ENCODE measurements around the gene FZD8.
A peak's percentile ranks its signal among the peaks of the same experiment; 100 is the strongest.

Gene FZD8

DNA sequence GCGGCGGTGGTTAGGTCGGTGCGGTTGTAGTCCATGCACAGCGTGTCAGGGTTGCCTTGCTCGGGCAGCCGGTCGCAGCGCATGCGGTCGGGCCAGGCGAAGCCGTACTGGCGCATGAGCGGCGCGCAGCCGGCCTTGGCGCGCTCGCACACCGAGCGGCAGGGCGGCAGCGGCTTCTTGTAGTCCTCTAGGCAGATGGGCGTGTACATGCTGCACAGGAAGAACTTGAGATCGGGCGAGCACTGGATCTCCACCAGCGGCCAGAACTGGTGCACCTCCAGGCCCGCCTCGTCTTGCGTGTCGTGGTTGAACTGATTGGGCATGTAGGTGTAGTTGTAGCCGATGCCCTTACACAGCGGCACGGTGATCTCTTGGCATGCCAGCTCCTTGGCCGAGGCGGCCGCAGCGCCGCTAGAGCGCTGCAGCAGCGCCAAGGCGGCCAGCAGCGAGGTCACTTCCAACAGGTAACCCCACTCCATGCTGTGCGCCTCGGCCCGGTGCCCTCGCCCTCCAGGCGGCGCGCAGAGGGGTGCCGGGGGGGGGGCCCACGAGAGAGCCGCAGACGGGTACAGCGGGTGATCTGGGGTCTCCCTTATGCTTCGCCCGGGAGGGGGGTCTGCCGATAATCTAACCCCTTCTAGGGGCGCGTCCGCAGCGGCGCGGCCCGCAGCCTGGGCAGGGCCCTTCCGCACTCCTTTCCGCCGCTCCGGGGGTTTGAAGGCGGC is 983 bp downstream of the FZD8 start:
- peak; percentile 56 for DNase-seq

- DNase-seq = peak; percentile 54
These were observed 1.6 kb downstream of the FZD8 start for GRCh38 chr10:35640474-35640873.

DNA sequence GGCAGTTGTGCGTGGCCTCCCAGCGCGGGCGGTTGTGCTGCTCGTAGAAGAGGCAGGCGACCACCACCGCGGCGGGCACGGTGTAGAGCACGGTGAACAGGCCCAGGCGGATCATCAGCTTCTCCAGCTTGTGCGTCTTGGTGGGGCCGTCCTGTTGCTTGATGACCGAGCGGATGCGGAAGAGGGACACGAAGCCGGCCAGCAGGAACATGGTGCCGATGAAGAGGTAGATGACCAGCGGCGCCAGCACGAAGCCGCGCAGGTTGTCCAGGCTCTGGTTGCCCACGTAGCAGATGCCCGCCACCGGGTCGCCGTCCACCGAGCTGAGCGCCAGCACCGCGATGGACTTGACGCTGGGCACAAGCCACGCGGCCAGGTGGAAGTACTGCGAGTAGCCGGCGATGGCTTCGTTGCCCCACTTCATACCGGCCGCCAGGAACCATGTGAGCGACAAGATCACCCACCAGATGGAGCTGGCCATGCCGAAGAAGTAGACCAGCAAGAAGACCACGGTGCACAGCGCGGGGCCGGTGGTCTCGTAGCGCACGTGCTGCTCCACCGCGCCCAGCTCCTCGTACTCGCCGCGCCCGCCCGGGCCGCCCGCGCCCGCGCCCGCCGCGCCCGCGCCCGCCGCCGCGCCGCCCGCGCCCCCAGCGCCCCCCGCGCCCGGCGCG is 2.2 kb downstream of the FZD8 start:
- DNase-seq = no peak

DNA sequence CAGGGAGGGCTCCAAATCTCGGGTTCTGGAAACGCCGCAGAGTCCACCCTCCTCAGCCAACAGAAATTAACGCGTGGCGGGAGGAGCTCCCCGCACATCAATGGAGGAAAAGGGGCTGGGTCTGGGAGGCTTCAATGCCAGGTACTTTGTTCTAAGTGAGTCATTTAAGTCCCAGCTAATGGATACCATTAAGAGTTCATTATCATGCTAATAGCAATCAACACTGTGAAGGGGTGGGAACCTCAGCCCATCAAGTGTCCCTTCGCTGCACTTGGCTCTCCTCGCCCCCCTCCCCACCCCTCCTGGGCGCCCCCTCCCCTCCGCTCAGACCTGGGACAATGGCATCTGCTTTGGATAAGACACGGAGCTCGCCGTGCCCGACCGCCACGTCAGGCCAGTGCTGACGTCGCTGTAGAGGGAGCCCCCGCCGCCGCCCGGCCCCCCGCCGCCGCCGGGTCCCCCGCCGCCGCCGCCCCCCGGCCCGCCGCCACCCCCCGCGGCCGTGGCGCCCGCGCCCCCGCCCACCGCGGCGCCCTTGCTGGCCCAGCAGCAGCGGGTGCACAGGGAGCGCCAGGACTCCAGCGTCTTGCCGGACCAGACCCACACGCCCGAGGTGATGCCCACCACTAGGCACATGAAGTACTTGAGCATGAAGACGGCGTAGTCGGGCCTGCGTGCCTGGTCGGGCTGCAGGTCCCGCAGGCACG is 2.9 kb downstream of the FZD8 start:
- DNase-seq = no peak

DNA sequence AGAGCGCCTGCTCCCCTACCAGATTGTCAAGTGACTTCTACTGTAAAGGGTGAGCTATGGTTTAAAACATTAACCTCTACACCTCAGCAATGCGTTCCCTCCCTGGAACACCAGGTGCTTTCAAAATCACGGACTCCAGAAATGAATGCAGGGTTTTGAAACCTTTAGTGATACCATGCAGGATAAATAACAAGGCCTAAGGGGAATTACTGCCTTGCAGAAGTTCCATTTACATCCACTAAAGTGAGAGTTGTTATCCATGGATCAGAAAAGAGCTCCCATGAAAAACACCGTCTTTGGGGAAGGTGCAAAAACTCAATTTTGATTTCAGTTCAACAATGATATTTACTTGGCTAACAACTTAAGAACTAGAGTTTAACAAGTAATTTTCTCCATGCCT is 4.0 kb downstream of the FZD8 start:
- no peak for DNase-seq

DNA sequence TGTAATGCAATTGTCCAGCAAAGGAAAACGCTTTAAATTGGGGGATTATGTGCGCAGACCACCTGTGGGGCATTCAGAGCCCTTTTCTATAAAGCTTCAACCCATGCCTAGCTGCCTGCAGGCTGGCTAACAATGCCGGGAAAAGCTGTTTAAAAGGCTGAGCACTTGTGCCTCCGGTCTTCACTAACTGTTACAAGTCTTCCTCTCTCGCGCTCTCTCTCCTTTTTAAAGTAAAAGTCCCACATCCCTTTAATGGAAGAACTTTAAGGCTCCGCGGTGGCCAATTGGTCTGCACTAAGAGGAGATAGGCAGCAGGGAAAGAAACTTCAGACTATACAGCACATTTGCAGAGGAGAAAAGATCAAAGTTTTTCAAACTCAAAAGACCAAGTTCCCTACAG is 4.6 kb downstream of the FZD8 start:
- no peak for DNase-seq

DNA sequence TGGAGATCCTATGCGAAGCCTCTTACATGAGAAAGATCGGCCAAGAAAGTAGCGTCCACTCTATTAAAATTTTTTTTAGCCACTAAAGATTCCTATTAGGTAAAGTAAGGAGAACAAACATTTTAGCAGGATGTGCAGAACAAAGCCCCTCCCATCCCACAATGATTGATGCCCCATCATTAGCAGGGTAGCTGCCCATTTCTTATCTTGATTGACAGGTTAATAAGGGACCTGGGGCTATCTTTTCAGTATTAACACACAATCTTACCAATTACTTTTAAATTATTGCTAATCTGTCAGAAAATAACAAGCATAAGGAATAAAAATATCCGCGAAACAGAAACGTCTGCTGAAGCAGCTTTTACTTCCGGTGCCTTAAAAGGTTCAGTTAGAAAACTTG is 5.1 kb downstream of the FZD8 start:
- DNase-seq = no peak

- DNase-seq = peak; percentile 41
These were observed 6.5 kb downstream of the FZD8 start for GRCh38 chr10:35635576-35635975.

GRCh38 chr10:35633006-35633980 is 8.8 kb downstream of the FZD8 start:
- no peak for DNase-seq

DNA sequence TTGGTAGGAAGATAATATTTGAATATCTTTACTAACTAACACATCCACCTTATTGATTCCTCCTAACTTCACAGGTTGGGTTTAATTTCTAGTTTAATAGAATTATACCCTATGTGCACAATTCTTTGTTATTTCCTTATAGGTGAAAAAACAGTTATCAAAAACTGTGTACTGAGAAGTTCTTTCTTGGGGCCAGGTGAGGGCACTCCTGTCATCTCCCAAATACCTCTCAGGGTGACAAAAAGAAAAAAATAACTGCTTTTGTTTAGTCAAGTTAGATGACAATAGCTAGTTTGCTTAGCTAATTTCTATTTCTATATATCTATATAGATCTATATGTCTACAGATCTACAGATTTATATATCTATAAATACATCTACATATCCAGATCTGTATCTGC is 10.1 kb downstream of the FZD8 start:
- DNase-seq = no peak

- no peak for DNase-seq
These were observed 10.7 kb downstream of the FZD8 start for GRCh38 chr10:35631404-35631803.

GRCh38 chr10:35626971-35627507 is 15.1 kb downstream of the FZD8 start:
- no peak for DNase-seq

GRCh38 chr10:35614312-35614711 is 27.8 kb downstream of the FZD8 start:
- no peak for DNase-seq

- DNase-seq = no peak
These were observed 28.4 kb downstream of the FZD8 start for GRCh38 chr10:35613597-35614226.

DNA sequence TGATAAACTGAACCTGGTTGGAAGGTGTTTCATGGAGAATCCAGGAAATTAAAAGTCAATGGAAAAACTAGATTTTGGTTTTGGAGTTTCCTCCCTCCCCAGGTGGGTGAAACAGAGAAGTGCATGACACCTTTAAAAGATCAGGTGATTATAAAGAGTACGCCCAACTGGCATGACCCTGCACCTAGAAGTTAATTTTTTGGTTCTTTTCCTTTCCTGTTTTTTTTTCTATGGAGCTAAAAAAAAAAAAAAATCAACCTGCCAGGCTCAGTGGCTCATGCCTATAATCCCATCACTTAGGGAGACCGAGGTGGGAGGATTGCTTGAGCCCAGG is 29.0 kb downstream of the FZD8 start:
- no peak for DNase-seq

GRCh38 chr10:35612385-35613106 is 29.6 kb downstream of the FZD8 start:
- no peak for DNase-seq

- DNase-seq = no peak
These were observed 30.3 kb downstream of the FZD8 start for GRCh38 chr10:35611750-35612149.

GRCh38 chr10:35608328-35608672 is 33.8 kb downstream of the FZD8 start:
- DNase-seq = no peak

DNA sequence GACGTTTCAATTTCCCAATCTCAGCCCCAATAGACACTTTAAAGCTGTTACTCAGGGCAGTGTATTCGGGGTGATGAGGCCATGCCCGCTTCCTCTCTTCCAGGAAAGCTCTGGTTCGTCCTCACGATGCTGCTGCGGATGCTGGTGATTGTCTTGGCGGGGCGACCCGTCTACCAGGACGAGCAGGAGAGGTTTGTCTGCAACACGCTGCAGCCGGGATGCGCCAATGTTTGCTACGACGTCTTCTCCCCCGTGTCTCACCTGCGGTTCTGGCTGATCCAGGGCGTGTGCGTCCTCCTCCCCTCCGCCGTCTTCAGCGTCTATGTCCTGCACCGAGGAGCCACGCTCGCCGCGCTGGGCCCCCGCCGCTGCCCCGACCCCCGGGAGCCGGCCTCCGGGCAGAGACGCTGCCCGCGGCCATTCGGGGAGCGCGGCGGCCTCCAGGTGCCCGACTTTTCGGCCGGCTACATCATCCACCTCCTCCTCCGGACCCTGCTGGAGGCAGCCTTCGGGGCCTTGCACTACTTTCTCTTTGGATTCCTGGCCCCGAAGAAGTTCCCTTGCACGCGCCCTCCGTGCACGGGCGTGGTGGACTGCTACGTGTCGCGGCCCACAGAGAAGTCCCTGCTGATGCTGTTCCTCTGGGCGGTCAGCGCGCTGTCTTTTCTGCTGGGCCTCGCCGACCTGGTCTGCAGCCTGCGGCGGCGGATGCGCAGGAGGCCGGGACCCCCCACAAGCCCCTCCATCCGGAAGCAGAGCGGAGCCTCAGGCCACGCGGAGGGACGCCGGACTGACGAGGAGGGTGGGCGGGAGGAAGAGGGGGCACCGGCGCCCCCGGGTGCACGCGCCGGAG is 34.4 kb downstream of the FZD8 start:
- peak; percentile 28 for DNase-seq

DNA sequence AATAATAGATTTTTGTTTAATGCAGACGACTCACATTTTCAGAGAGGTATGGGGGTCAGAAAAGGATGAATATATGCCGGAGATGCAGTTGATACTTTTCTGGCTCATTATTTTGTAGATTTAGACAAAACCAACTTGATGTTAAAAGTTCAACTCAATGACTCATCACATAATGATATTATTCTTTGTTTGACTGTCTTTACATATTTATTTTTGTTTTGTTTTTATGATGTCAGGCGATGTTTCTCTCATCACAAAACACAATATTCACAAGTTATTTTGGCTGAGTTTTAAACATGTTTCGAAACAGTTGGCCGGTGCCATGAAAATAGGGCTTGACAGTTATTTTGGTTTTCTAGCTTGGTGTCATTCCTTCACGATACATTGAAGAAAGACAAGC is 35.7 kb downstream of the FZD8 start:
- DNase-seq = no peak

GRCh38 chr10:35605191-35605590 is 36.9 kb downstream of the FZD8 start, which contains the start of gene GJD4:
Gene GJD4, plus strand, starts transcription at chr10:35605341. Its CDS starts 227 bp downstream, at chr10:35605568.
- no peak for DNase-seq

All from stimulated activated CD8-positive, alpha-beta memory T cell treated with anti-CD3 and anti-CD28 coated beads, Interleukin-4, amount 100 ng/mL, for 48 hours (primary cell).